T-cell (primary cell): Measurements from ENCODE around the gene CFAP46. TPM values are rescaled to one million over a fixed set of nuclear protein-coding genes. Genes with fewer than 3 reads are reported as not detected.

Experiments used
- ATAC-seq, 4 experiments: fragments of 200-7000 bp in 3 of 4; fragments of 150-1000 bp in 1 of 4; cut with Tn5 transposase; replicated peaks in 1 of 4; 1 replicate in 3 of 4; 2 replicates in 1 of 4; pipeline ENCODE4 v1.10.0; 2021; ENCODE audit warnings: moderate library complexity in 3 of 4, mild to moderate bottlenecking in 2 of 4, moderate number of reproducible peaks in 1 of 4
- CTCF ChIA-PET, 2 donors: fragments of 300-600 bp; sonication (Branson Sonifier 250); formaldehyde crosslinking; loops; one replicate each; lab custom pipeline; 2022; ENCODE audit warnings: antibody characterized with exemption in 2 of 2; lab: Charles Lee
- POLR2A ChIA-PET, 2 donors: fragments of 300-600 bp; sonication (Branson Sonifier 250); formaldehyde crosslinking; loops; one replicate each; lab custom pipeline; 2022; ENCODE audit warnings: antibody characterized with exemption in 2 of 2; lab: Charles Lee
- DNase-seq, 35 experiments: peaks; one replicate each; pipeline versions ENCODE4 v3.0.0 to v3.0.0-alpha.2; 2013 to 2023
- H3K27ac ChIP-seq: one replicate; pipeline ENCODE4 v1.5.1; 2013; ENCODE audit warnings: low read length
- H3K27me3 ChIP-seq, 2 experiments: replicated peaks in 1 of 2; 1 replicate in 1 of 2; 2 replicates in 1 of 2; pipeline versions ENCODE4 v1.6.1 to v1.7.0; 2013; ENCODE audit warnings: low read length in 1 of 2, mixed read lengths in 1 of 2; ENCODE audit not compliant: control insufficient read depth in 2 of 2, insufficient read depth in 2 of 2; ENCODE audit errors: extremely low read depth in 1 of 2
- H3K36me3 ChIP-seq, 2 donors: 1 replicate in 1 of 2; 2 replicates in 1 of 2; pipeline versions ENCODE4 v1.6.1 to v1.7.0; 2013; ENCODE audit warnings: low read length in 1 of 2; ENCODE audit not compliant: control insufficient read depth in 2 of 2, insufficient read depth in 1 of 2; ENCODE audit errors: extremely low read depth in 1 of 2
- H3K4me1 ChIP-seq, 2 experiments: 1 replicate in 1 of 2; 2 replicates in 1 of 2; pipeline versions ENCODE4 v1.6.1 to v1.7.0; 2013; ENCODE audit warnings: low read length in 2 of 2, mixed read lengths in 1 of 2; ENCODE audit not compliant: insufficient read depth in 2 of 2, control insufficient read depth in 1 of 2; ENCODE audit errors: extremely low read depth in 1 of 2
- H3K4me3 ChIP-seq, 2 donors: 1 replicate in 1 of 2; 2 replicates in 1 of 2; pipeline versions ENCODE4 v1.5.1 to v1.7.0; 2013; ENCODE audit warnings: mild to moderate bottlenecking in 2 of 2, low read length in 1 of 2, moderate library complexity in 1 of 2; ENCODE audit not compliant: control insufficient read depth in 1 of 2; ENCODE audit errors: extremely low read depth in 1 of 2
- H3K9me3 ChIP-seq: 2 replicates; pipeline ENCODE4 v1.7.0; 2013
- H3K27ac Mint-ChIP-seq, 2 donors: one replicate each; pipeline ENCODE4 v1.8.0; 2020 to 2021; ENCODE audit warnings: mild to moderate bottlenecking in 2 of 2, mixed read lengths in 2 of 2
- H3K27me3 Mint-ChIP-seq, 2 donors: one replicate each; pipeline ENCODE4 v1.8.0; 2021 to 2022; ENCODE audit warnings: mixed read lengths in 2 of 2
- H3K36me3 Mint-ChIP-seq: one replicate; pipeline ENCODE4 v1.8.0; 2021; ENCODE audit warnings: mixed read lengths
- H3K4me1 Mint-ChIP-seq, 3 donors: one replicate each; pipeline ENCODE4 v1.8.0; 2020 to 2022; ENCODE audit warnings: mixed read lengths in 3 of 3, mild to moderate bottlenecking in 1 of 3
- H3K4me3 Mint-ChIP-seq, 3 donors: one replicate each; pipeline ENCODE4 v1.8.0; 2020 to 2022; ENCODE audit warnings: mild to moderate bottlenecking in 3 of 3, mixed read lengths in 3 of 3, moderate library complexity in 3 of 3
- H3K9me3 Mint-ChIP-seq, 3 donors: one replicate each; pipeline ENCODE4 v1.8.0; 2020 to 2022; ENCODE audit warnings: mixed read lengths in 3 of 3
- WGBS: methylation state at CpG from one replicate; pipeline ENCODE4 v1.1.5; 2013; ENCODE audit warnings: missing lambda C conversion rate; ENCODE audit not compliant: insufficient coverage; 5-methylcytosine and 5-hydroxymethylcytosine counted together
- total RNA-seq, 35 experiments: library from RNA in 6 of 35; stranded (reverse) in 6 of 35; fragments of 120-200 nt in 1 of 35; gene quantifications; one replicate each; pipeline versions ENCODE4 v1.2.1 to v1.2.4 and lab custom pipeline; 2013 to 2026

The CFAP46 gene
- total RNA-seq, 5 donors from 2014 or later (not counting 1 experiment from before 2014, with no cell fraction given): not detected

- Mint-ChIP-seq H3K36me3 (peaks cover 18% of the 10 kb centered on the region), H3K9me3 (no peaks in the 10 kb centered on the region), H3K27ac (no peak overlapping the region), H3K27me3 (no peaks in the 10 kb centered on the region), H3K4me1 (peaks cover 0 to 13% (median 12%) of the 10 kb centered on the region in 3 donors), H3K4me3 (no peak overlapping the region)
- ATAC-seq: no peak
- Histone ChIP-seq H3K9me3 (no peaks in the 10 kb centered on the region), H3K4me1 (no peaks in the 10 kb centered on the region), H3K36me3 (peaks cover under 1 to 4% of the 10 kb centered on the region in 2 donors), H3K4me3 (no peak overlapping the region), H3K27ac (no peak overlapping the region), H3K27me3 (no peaks in the 10 kb centered on the region)
- POLR2A ChIA-PET: no interaction called here
- no CpG with 5 or more reads among the region's 6 CpGs for WGBS
- CTCF ChIA-PET: no interaction called here
- DNase-seq: no peak
These were observed 180.1 kb downstream of the CFAP46 start for GRCh38 chr10:132762267-132762666.

DNA sequence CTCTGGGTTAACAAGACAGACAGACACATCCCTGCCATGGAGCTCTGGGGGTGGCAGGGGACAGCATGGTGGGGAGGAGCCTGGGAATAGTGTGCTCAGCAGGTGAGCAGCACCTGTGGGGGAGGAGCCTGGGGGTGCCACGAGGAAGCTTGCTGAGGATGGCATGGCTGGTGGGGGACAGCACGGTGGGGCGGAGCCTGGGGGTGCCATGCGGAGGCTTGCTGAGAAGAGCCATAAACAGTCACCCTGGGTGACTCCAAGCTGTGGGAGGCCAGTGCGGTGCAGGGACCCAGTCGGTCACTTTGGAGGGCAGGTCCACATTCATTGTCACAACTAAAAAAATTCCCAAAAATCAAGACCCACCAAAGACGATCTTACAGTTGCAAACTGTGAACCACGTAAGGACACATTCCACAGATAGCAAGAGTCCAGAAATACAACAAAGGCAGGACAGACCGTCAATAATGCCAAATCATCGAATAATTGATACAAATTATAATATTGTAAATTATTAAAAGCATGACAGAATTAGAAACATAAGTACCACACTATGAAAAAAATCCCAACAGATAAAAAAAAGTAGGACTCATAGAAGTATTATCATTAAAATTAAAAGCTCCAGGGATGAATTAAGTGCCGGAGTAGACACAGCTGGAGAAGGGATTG is 180.8 kb downstream of the CFAP46 start:
- 94% methylated on average over 6 of the region's 11 CpGs for WGBS
- CTCF ChIA-PET: no interaction called here
- no peak for ATAC-seq

GRCh38 chr10:132758865-132759264 is 183.5 kb downstream of the CFAP46 start:
- Mint-ChIP-seq H3K4me3 (no peak overlapping the region), H3K27me3 (no peaks in the 10 kb centered on the region), H3K9me3 (peaks cover 0 to 4% (median 0%) of the 10 kb centered on the region in 3 donors), H3K36me3 (peaks cover 31% of the 10 kb centered on the region), H3K27ac (no peak overlapping the region), H3K4me1 (peaks cover 0 to 13% (median 10%) of the 10 kb centered on the region in 3 donors)
- DNase-seq (no peak), ATAC-seq (no peak)
- 97% methylated on average over 9 of the region's 14 CpGs for WGBS
- Histone ChIP-seq H3K36me3 (peaks cover 0 to 11% of the 10 kb centered on the region in 2 donors), H3K9me3 (no peaks in the 10 kb centered on the region), H3K27me3 (no peaks in the 10 kb centered on the region), H3K4me3 (no peak overlapping the region), H3K27ac (no peak overlapping the region), H3K4me1 (no peaks in the 10 kb centered on the region)
- CTCF ChIA-PET: no interaction called here
- POLR2A ChIA-PET: no interaction called here

More for the DNA sequence above, 180.8 kb downstream of the CFAP46 start:
- peaks cover 0 to 13% (median 12%) of the 10 kb centered on the region in 3 donors for H3K4me1 Mint-ChIP-seq
- POLR2A ChIA-PET: no interaction called here
- no peaks in the 10 kb centered on the region for H3K9me3 ChIP-seq
- H3K27ac Mint-ChIP-seq: no peak overlapping the region
- no peak overlapping the region for H3K4me3 ChIP-seq
- no peak for DNase-seq
- H3K4me3 Mint-ChIP-seq: no peak overlapping the region
- H3K36me3 ChIP-seq: peaks cover 0 to 4% of the 10 kb centered on the region in 2 donors
- no peak overlapping the region for H3K27ac ChIP-seq
- no peaks in the 10 kb centered on the region for H3K27me3 ChIP-seq
- no peaks in the 10 kb centered on the region for H3K9me3 Mint-ChIP-seq
- H3K4me1 ChIP-seq: no peaks in the 10 kb centered on the region
- H3K36me3 Mint-ChIP-seq: peaks cover 19% of the 10 kb centered on the region
- no peaks in the 10 kb centered on the region for H3K27me3 Mint-ChIP-seq

Other genes with a start within 250 kb of the CFAP46 start
- gene NKX6-2, start 156.4 kb downstream of the CFAP46 start, total RNA-seq: not detected
- gene ADGRA1, start 145.4 kb upstream of the CFAP46 start, total RNA-seq: not detected
- gene KNDC1, start 217.6 kb upstream of the CFAP46 start, total RNA-seq: 1 to 10 TPM in 1 of 5 donors, under 1 TPM in 4; 0.09 to 1.2 (median 0.35) TPM